GM12801 (cell line): ENCODE measurements around the gene POLN.

Experiments used
- CTCF ChIP-seq: IDR thresholded peaks from one replicate; pipeline ENCODE4 v1.5.1; 2011; ENCODE audit warnings: control low read depth; ENCODE audit not compliant: insufficient read length; ENCODE audit errors: extremely low read depth

Gene POLN

DNA sequence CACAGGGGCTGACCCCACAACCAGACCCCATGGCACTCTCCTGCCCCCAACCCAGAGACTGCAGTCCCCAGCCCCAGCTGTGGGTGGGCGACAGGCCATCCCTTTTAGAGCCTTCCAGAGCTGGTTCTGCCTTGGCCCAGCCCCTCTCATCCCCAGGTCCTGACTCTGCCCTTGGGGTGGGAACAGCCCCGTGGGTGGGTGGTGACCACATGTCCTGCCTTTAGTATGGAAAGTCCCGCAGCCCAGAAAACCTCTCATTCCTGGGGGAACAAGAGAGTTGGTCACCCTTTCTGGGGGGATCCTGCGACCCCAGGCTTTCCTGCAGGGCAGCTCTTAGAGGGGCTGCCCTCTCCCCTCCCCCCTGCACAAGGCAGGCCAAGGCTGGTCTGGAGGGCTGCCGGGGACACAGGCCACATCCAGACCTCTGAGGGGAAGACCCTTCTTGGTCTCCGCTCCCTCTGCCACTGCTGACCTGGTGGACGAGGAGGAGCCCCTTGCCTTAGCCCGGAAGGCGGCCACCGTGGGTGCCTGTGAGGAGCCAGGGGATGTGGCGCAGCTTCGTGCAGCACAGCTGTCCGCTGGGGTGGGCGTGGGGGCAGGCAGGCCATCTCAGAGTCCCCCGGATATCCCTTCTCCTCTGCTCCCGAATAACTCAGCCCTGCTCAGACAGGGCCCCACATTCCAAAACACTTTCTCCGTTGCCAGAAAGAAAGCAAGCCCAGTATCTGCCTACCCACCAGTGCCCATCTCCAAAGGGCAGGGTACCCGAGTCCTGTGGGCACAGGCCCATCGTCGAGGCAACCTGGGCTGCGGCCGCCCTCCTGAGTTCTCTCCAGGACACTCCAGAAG, 26.7 kb upstream of the POLN start:
- no peak for TF ChIP-seq CTCF

DNA sequence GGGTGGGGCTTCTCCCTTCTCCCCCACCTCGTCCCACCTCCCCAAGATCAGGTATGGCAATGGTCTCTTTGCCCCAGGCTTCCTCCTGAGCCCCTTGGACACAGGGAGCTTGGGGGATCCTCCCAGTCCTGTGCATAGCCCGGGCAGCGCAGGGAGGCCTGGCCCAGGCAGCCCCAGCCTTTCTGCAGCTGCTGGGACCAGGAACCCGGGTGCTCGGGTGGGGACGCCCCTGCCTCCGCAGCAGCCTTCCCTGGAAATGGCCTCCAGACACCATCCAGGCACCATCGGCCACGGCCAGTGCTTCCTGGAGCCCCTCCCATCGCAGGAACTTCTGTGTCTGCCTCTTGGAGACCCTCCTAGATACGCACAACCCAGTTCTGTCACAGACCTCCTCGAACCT, 25.9 kb upstream of the POLN start:
- TF ChIP-seq CTCF = no peak

DNA sequence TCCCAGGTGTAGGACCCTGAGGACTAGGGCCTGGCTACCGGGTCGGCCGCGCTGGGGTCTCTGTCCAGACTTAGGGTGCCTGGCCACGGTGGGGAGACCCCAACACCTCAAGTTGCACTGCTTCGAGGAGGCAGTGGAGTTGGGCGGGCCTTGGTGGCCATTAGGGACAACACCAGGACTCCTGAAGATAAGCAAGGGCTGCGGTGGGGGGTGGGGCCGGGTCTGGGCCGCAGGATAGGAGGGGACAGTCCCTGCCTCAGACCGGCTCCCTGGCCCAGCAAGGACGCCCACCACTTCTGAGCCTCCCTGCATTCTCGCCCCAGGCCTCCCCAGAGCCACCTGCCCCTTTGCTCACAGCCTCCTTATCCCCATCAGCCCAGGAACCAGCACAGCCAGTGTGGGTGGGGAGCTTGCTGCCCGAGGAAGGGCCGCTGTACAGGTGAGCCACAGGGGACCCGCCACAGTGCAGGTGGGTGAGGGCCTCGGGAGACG, 25.4 kb upstream of the POLN start:
- no peak for TF ChIP-seq CTCF

- no peak for TF ChIP-seq CTCF
Measured at GRCh38 chr4:2266821-2267220, 24.9 kb upstream of the POLN start.

- TF ChIP-seq CTCF = no peak
Measured at GRCh38 chr4:2266181-2266580, 24.3 kb upstream of the POLN start.

- TF ChIP-seq CTCF = no peak
Measured at GRCh38 chr4:2265113-2266110, 23.5 kb upstream of the POLN start.

- TF ChIP-seq CTCF = no peak
Measured at GRCh38 chr4:2264481-2265041, 22.6 kb upstream of the POLN start.
